T-helper 17 cell (primary cell): ENCODE measurements around the gene MAX. TPM values are rescaled to one million over a fixed set of nuclear protein-coding genes. Genes with fewer than 3 reads are reported as not detected.

Experiments
- ATAC-seq: fragments of 150-1000 bp; cut with Tn5 transposase; 2 replicates; pipeline ENCODE4 v1.10.0; 2021; ENCODE audit warnings: mild to moderate bottlenecking, moderate library complexity
- DNase-seq, 3 donors: peaks; one replicate each; pipeline versions ENCODE4 v3.0.0 to v3.0.0-alpha.2; 2020 to 2021
- H3K9me3 ChIP-seq: one replicate; pipeline ENCODE4 v1.7.0; 2013; ENCODE audit warnings: low read length, mild to moderate bottlenecking; ENCODE audit not compliant: control insufficient read depth, poor library complexity, severe bottlenecking
- H3K27ac Mint-ChIP-seq: one replicate; pipeline ENCODE4 v1.8.0; 2022; ENCODE audit warnings: mild to moderate bottlenecking, moderate library complexity, mixed read lengths
- H3K27me3 Mint-ChIP-seq: one replicate; pipeline ENCODE4 v1.8.0; 2022; ENCODE audit warnings: mixed read lengths
- H3K36me3 Mint-ChIP-seq: one replicate; pipeline ENCODE4 v1.8.0; 2022; ENCODE audit warnings: low read depth, mixed read lengths
- H3K4me1 Mint-ChIP-seq: one replicate; pipeline ENCODE4 v1.8.0; 2022; ENCODE audit warnings: mild to moderate bottlenecking, mixed read lengths
- H3K4me3 Mint-ChIP-seq: one replicate; pipeline ENCODE4 v1.8.0; 2022; ENCODE audit warnings: mild to moderate bottlenecking, moderate library complexity, mixed read lengths
- total RNA-seq, 4 donors: library from RNA in 2 of 4; stranded (reverse) in 2 of 4; gene quantifications; one replicate each; pipeline ENCODE4 v1.2.3 and lab custom pipeline; 2022 to 2026

The MAX gene
- total RNA-seq, 2 donors from 2014 or later, result 167 to 312 TPM

GRCh38 chr14:65074449-65075150, 27.7 kb downstream of the MAX start:
- Mint-ChIP-seq H3K27me3 (no peaks in the 10 kb centered on the region), H3K4me1 (peaks cover 31% of the 10 kb centered on the region), H3K36me3 (peaks cover 9% of the 10 kb centered on the region), H3K27ac (peak overlapping the region; percentile 85), H3K4me3 (no peak overlapping the region)
- peak; percentile 46 for ATAC-seq
- H3K9me3 ChIP-seq, result no peaks in the 10 kb centered on the region
- no peak for DNase-seq

GRCh38 chr14:65073605-65074201, 28.6 kb downstream of the MAX start:
- no peak for ATAC-seq
- DNase-seq, result no peak
- H3K27ac Mint-ChIP-seq, result peak overlapping the region; percentile 85
- peaks cover 25% of the 10 kb centered on the region for H3K4me1 Mint-ChIP-seq
- peaks cover 9% of the 10 kb centered on the region for H3K36me3 Mint-ChIP-seq
- no peaks in the 10 kb centered on the region for H3K27me3 Mint-ChIP-seq
- H3K4me3 Mint-ChIP-seq, result no peak overlapping the region
- no peaks in the 10 kb centered on the region for H3K9me3 ChIP-seq

GRCh38 chr14:65072937-65073336, 29.4 kb downstream of the MAX start:
- H3K4me1 Mint-ChIP-seq, result peaks cover 25% of the 10 kb centered on the region
- no peaks in the 10 kb centered on the region for H3K27me3 Mint-ChIP-seq
- H3K4me3 Mint-ChIP-seq, result no peak overlapping the region
- no peak for ATAC-seq
- peak overlapping the region; percentile 34 for H3K27ac Mint-ChIP-seq
- DNase-seq, result no peak
- peaks cover 9% of the 10 kb centered on the region for H3K36me3 Mint-ChIP-seq
- no peaks in the 10 kb centered on the region for H3K9me3 ChIP-seq

GRCh38 chr14:65072256-65072655, 30.1 kb downstream of the MAX start:
- ATAC-seq (no peak), DNase-seq (no peak)
- Mint-ChIP-seq H3K4me3 (no peak overlapping the region), H3K36me3 (peaks cover 9% of the 10 kb centered on the region), H3K27ac (peak overlapping the region; percentile 53), H3K4me1 (peaks cover 23% of the 10 kb centered on the region), H3K27me3 (no peaks in the 10 kb centered on the region)
- H3K9me3 ChIP-seq, result no peaks in the 10 kb centered on the region

- Mint-ChIP-seq H3K27ac (peak overlapping the region; percentile 53), H3K27me3 (no peaks in the 10 kb centered on the region), H3K36me3 (peaks cover 7% of the 10 kb centered on the region), H3K4me3 (no peak overlapping the region), H3K4me1 (peaks cover 21% of the 10 kb centered on the region)
- ATAC-seq, result no peak
- no peak for DNase-seq
- H3K9me3 ChIP-seq, result no peaks in the 10 kb centered on the region
Measured at GRCh38 chr14:65071544-65071943, 30.8 kb downstream of the MAX start.

- H3K4me1 Mint-ChIP-seq, result peaks cover 20% of the 10 kb centered on the region
- no peaks in the 10 kb centered on the region for H3K9me3 ChIP-seq
- ATAC-seq (no peak), DNase-seq (no peak)
- no peak overlapping the region for H3K4me3 Mint-ChIP-seq
- no peaks in the 10 kb centered on the region for H3K27me3 Mint-ChIP-seq
- peaks cover 9% of the 10 kb centered on the region for H3K36me3 Mint-ChIP-seq
- no peak overlapping the region for H3K27ac Mint-ChIP-seq
Measured at GRCh38 chr14:65070471-65070976, 31.8 kb downstream of the MAX start.

GRCh38 chr14:65069874-65070413, 32.4 kb downstream of the MAX start:
- Mint-ChIP-seq H3K4me1 (peaks cover 16% of the 10 kb centered on the region), H3K27ac (no peak overlapping the region), H3K27me3 (no peaks in the 10 kb centered on the region), H3K36me3 (peaks cover 11% of the 10 kb centered on the region), H3K4me3 (no peak overlapping the region)
- no peak for DNase-seq
- H3K9me3 ChIP-seq, result no peaks in the 10 kb centered on the region
- no peak for ATAC-seq

- no peaks in the 10 kb centered on the region for H3K9me3 ChIP-seq
- Mint-ChIP-seq H3K4me3 (no peak overlapping the region), H3K4me1 (peaks cover 4% of the 10 kb centered on the region), H3K27me3 (no peaks in the 10 kb centered on the region), H3K27ac (no peak overlapping the region), H3K36me3 (peaks cover 14% of the 10 kb centered on the region)
- no peak for DNase-seq
- no peak for ATAC-seq
Measured at GRCh38 chr14:65065719-65066118, 36.6 kb downstream of the MAX start.

- Mint-ChIP-seq H3K4me3 (no peak overlapping the region), H3K36me3 (peaks cover 14% of the 10 kb centered on the region), H3K27me3 (no peaks in the 10 kb centered on the region), H3K27ac (no peak overlapping the region), H3K4me1 (peaks cover 4% of the 10 kb centered on the region)
- no peak for DNase-seq
- no peaks in the 10 kb centered on the region for H3K9me3 ChIP-seq
- ATAC-seq, result no peak
Measured at GRCh38 chr14:65062096-65063075, 39.9 kb downstream of the MAX start.

GRCh38 chr14:65057695-65058094, 44.6 kb downstream of the MAX start:
- ATAC-seq (no peak), DNase-seq (no peak)
- no peaks in the 10 kb centered on the region for H3K9me3 ChIP-seq
- no peaks in the 10 kb centered on the region for H3K27me3 Mint-ChIP-seq
- H3K4me3 Mint-ChIP-seq, result no peak overlapping the region
- peak overlapping the region; percentile 87 for H3K27ac Mint-ChIP-seq
- peaks cover 11% of the 10 kb centered on the region for H3K4me1 Mint-ChIP-seq
- H3K36me3 Mint-ChIP-seq, result peaks cover 3% of the 10 kb centered on the region

- Mint-ChIP-seq H3K27me3 (no peaks in the 10 kb centered on the region), H3K4me1 (peaks cover 12% of the 10 kb centered on the region), H3K4me3 (no peak overlapping the region), H3K36me3 (no peaks in the 10 kb centered on the region), H3K27ac (peak overlapping the region; percentile 19)
- DNase-seq (no peak), ATAC-seq (no peak)
- H3K9me3 ChIP-seq, result no peaks in the 10 kb centered on the region
Measured at GRCh38 chr14:65054471-65055085, 47.7 kb downstream of the MAX start.

GRCh38 chr14:65053466-65053865, 48.9 kb downstream of the MAX start:
- peaks cover 12% of the 10 kb centered on the region for H3K4me1 Mint-ChIP-seq
- H3K4me3 Mint-ChIP-seq, result no peak overlapping the region
- H3K27ac Mint-ChIP-seq, result peak overlapping the region; percentile 66
- no peaks in the 10 kb centered on the region for H3K27me3 Mint-ChIP-seq
- no peaks in the 10 kb centered on the region for H3K36me3 Mint-ChIP-seq
- DNase-seq (no peak), ATAC-seq (no peak)
- H3K9me3 ChIP-seq, result no peaks in the 10 kb centered on the region
